ENCODE measurements around the gene ICAM3.
"Not testable (repeated sequence)": the region's sequence is repeated elsewhere in the genome, so short reads cannot be mapped to it uniquely, and the experiment has no call there.

The ICAM3 gene

DNA sequence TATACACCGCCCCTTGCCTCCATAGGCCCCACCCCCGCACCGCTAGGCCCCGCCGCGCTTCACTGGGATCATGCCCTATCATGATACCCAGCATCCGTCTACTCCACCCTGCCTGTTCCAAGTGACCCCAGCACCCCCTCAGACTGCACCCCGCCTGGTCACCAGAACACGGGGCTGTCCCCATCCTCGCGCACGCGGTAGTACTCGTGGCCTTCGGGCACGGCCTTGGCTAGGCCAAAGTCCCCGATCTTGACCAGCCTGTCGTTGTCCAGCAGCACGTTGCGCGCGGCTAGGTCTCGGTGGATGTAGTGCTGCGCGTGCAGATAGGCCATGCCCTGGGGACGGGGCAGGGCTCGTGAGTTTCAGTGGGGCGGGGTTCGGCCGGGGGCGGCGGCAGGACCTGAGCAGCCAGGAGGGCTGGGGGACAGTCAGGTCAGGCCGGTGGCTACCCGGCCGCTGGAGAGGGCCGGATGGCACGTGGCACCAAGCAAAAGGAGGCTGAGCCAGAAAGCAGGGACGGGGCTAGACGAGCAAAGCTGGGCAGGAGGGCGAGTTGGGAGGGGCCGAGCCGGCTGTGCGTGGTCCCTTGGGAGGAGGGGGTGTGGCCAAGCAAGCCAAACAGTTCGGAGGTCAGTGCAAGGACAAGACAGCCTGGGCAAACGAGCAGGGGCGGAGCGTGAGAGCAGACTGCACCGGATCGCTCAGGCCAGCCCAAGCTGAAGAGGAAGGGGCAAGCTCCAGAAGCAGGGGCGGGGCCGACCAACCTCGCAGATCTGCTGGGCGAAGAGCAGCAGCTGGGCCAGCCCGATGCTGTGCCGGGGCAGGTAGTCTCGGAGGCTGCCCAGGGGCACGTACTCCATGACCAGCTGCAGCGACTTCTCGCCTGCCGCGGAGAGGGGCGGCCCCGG is 13.6 kb upstream of the ICAM3 start:
- no peak for DNase-seq (ENCODE audit: low read depth in 3 of 3)

DNA sequence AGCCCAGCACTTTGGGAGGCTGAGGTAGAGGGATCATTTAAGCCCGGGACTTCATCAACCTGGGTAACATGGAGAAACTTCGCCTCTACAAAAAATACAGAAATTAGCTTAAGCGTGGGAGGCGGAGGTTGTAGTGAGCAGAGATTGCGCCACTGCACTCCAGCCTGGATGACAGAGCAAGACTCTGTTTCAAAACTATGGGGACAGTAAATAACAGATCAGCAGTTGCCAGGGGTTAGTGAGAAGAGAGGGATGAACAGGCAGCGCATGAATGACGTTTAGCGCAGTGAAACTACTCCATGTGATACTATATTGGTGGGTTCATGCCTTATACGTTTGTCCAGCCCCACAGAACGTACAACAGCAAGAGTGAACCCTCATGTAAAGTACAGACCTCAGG is 7.1 kb upstream of the ICAM3 start:
- no peak for DNase-seq (ENCODE audit: low read depth in 3 of 3)

DNA sequence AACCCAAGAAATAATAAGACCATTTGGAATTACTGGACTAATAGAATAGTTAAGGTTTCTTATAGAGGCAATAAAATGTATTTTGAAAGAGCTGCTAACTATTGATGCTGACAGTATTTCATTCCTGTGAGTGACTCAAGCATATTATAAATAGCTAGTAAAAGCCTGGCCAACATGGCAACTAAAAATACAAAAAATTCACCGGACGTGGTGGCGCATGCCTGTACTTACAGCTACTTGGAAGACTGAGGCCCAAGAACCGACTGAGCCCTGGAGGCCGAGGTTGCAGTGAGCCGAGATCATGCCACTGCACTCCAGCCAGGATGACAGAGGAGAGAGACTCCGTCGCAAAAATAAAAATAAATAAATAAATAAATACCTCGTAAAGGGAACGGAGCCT is 5.4 kb upstream of the ICAM3 start:
- no peak for DNase-seq (ENCODE audit: low read depth in 3 of 3)

DNA sequence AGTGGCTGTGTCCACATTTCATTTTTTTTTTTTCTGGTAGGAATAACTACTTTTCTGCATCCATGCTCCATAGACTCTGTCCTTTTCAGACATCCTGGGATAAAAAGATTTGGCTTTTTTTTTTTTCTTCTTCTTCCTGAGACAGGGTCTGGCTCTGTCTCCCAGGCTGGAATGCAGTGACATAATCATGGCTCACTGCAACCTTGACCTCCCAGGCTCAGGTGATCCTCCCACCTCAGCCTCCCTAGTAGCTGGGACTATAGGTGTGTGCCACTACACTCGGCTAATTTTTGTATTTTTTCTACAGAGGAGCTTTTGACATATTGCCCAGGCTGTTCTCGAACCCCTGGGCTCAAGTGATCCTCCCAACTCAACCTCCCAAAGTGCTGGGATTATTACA is 4.1 kb upstream of the ICAM3 start:
- DNase-seq (ENCODE audit: low read depth in 3 of 3) = no peak

GRCh38 chr19:10339977-10340376 is 553 bp upstream of the ICAM3 start:
- no peak for DNase-seq (ENCODE audit: low read depth in 3 of 3)

GRCh38 chr19:10338940-10339339 is 484 bp downstream of the ICAM3 start:
- DNase-seq (ENCODE audit: low read depth in 3 of 3) = no peak

DNA sequence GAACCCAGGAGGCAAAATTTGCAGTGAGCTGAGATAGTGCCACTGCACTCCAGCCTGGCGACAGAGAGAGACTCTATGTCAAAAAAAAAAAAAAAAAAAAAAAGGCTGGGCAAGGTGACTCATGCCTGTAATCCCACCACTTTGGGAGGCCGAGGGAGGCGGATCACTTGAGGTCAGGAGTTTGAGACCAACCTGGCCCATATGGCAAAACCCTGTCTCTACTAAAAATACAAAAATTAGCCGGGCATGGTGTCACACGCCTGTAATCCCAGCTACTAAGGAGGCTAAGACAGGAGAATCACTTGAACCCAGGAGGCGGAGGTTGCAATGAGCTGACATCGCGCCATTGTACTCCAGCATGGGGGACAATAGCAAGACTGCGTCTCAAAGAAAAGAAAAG is 2.7 kb downstream of the ICAM3 start:
- not testable (repeated sequence) for DNase-seq (ENCODE audit: low read depth in 3 of 3)

DNA sequence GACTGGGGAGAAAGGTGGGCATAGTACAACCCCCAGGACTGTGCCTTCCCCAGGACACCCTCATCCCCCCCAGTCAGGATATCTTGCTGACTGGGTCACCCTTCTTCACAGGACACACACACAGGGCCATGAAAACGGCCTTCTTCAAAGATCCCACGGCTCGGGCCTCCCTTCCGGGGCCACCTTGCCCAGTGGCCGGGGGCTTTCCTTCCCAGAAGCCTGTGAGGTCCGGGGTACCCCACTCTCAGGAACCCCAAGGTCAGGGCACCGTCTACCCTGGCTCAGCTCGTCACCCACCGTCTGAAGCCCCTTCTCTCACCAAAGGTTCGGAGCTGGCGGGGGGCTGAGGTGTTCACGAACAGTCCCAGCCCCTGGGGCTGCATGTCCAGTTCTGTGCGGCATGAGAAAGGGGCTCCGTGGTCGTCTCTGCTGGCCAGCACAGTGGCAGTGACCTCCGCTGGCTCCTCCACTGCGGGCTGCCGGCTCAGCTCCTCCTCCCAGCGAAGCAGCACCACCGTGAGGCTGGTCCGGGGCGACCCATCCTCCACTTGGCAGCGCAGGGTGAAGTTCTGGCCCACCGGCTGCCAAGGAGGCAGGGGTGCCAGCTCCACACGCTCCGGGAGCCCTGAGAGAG is 4.0 kb downstream of the ICAM3 start:
- DNase-seq (ENCODE audit: low read depth in 3 of 3) = no peak

DNA sequence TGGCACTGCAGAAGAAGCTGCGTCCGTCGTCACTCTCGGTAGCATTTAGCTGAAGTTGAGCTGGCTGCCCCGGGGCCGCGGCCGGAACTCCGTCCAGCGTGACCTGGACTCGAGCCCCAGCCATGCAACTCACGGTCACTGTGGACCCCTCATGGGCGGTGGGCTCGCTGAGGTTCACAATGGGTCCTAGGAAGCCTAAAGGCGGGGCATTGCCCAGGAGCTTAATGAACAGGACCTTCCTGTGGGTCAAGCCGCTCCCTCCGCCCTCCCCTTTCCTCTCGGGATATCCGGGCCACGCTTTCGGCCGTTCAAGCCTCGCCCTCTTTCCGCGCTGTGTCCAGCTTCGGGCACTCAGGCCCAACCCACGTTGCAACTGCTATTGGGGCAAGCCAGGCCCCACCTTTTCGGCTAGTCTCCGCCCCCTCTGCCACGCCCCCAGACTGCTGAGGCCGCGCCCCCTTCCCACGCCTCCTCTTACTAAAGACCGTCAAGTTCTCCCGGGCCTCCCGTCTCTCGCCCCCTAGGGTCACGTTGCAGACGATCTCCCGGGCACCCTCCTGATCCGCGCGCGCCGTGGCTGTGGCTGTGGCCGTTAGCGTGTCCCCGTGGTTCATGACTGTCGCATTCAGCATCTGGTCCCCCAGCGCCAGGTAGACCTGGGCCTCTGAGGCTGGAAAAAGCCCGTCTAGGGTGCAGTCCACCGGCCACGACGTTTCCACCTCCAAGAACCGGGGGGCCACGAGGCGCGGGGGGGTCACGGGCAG is 4.7 kb downstream of the ICAM3 start:
- DNase-seq (ENCODE audit: low read depth in 3 of 3) = peak; percentile 33 to 57 (median 37)

GRCh38 chr19:10333758-10334587 is 5.5 kb downstream of the ICAM3 start:
- DNase-seq (ENCODE audit: low read depth in 3 of 3) = no peak

DNA sequence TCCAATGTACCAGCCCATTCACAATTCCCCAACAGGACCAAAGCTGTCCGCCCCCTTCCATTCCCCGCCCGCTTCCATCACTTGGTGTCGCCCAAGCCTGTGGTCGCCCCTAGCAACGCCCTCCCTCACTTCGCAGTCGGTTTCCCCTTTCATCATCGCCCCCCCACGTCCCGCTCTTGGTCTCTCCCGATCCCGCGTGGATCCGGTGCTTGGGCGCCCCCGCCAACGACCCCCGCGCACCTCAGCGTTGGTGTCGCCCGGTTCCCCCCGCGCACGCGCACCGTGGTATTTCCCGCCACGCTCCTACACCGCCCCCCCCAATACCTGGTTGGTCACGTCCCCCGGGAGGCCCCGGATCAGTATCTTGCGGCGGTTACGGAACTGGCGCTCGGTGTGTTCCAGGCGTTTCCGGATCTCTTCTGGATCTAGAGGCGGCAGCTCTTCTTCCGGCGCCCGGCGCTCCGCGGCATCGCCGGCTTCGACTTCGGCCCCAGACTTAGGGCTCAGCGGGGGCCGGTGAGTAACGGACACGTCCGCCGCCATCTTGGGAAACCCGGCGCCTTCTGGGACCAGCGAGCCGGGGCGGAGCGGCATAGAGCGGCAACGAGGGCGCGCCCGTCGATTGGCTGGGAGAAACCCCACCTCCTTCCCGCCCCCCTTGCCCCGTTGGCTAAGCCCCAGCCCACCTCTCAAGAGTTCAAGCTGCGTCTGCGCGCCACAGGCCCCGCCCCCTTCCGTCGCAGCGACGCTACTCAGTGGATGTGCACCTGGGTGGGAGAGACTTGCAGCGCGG is 6.3 kb downstream of the ICAM3 start, which contains the start of gene RAVER1:
RAVER1 (minus strand) TSS at position 565 of the 793 bp plus-strand sequence; CDS start at position 543, 22 bp downstream.
- DNase-seq (ENCODE audit: low read depth in 3 of 3) = peak; percentile 96 to 99 (median 97)

DNA sequence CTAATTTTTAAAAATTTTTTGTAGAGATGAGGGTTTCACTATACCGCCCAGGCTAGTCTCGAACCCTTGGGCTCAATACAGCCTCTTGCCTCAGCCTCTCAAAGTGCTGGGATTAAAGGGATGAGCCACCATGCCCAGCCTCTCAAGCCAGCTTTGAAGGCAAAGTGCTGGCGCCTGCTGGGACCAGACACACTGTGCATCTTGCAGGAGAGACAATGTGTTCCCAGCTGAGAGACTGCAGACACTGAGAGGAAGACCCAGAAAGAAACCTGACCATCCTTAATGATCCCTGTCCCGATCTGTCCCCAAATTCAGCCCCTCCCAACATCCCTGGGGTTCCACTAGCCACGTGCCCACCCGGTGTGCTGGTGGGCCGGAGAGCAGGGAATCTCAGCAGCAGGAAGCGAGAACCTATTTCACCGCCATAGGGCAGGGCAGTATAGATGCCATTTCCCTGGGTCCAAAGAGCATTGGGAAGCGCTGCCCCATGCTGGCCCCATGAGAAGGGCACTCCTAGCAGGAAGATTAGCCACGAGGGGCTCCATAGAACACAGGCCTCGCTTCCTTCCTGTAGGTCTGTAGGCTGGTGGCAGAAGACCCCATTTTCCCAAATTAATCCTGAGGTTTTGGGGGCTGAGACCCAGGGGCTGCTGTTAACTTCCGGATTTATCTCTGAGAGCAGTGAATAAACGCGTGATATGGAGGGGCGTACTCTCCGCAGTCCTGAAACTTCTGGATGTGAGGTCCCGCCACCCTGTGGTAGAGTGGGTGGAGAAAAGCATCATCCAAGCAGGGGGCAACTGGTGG is 7.1 kb downstream of the ICAM3 start:
- no peak for DNase-seq (ENCODE audit: low read depth in 3 of 3)

- DNase-seq (ENCODE audit: low read depth in 3 of 3) = no peak
These were observed 9.9 kb downstream of the ICAM3 start for GRCh38 chr19:10329555-10329954.

- no peak for DNase-seq (ENCODE audit: low read depth in 3 of 3)
These were observed 10.6 kb downstream of the ICAM3 start for GRCh38 chr19:10328558-10329429.

- DNase-seq (ENCODE audit: low read depth in 3 of 3) = no peak
These were observed 11.6 kb downstream of the ICAM3 start for GRCh38 chr19:10327793-10328192.

- no peak for DNase-seq (ENCODE audit: low read depth in 3 of 3)
These were observed 13.7 kb downstream of the ICAM3 start for GRCh38 chr19:10325732-10326131.

DNA sequence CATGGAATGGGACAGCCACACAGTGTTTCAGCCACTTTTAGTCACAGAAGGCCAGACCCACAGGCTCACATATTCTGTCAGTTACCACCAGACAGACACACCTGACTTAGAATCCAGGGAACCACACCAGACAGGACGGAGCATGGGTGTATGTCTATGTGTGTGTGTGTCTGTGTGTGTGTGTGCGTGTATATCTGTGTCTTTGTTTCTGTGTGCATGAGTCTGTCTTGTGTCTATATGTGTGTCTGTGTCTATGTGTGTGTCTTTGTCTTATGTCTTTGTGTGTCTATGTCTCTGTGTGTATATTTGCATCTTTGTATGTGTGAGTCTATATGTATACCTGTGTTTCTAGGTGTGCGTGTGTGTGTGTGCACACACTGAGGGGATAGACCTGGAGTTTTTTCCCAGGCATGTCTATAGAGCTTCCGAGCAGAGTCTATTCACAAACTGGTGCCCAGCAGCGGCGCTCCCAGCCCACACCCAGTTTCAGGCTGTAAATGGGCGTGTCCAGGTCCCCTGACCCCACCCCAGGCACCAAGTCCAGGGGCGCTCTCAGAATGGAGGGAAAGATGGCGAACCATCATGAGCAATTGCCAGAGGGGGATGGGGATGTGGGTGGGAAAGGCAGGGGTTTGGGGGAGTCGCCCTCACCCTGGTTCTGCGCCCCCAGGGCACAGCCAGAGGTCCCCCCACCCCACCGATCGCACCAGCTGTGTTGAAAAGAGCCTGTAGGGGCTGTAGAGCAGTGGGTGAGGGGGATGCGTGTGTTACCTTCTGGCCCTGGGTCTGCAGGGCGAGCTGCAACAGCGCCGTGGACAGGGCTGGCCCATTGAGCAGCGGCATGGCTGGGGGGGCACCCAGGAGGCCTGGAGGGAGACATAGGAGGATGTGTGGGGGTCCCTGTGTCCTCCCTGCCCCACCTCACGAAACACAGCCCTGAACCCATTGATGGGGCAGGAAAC is 17.3 kb downstream of the ICAM3 start:
- DNase-seq (ENCODE audit: low read depth in 3 of 3) = no peak

GRCh38 chr19:10321417-10321797 is 18.0 kb downstream of the ICAM3 start:
- no peak for DNase-seq (ENCODE audit: low read depth in 3 of 3)
